ENCODE results near the gene PPP1R9B. TPM values are rescaled to one million over a fixed set of nuclear protein-coding genes. Genes with fewer than 3 reads are reported as not detected.

PPP1R9B gene
- total RNA-seq, 4 donors from 2014 or later = 24.9 to 35.9 (median 28.2) TPM

GRCh38 chr17:50170662-50171370 lies 20.3 kb upstream of the PPP1R9B start:
- TF ChIP-seq CTCF (IDR thresholded peaks at IDR 0.05) = no peak
- TF ChIP-seq POLR2A (IDR thresholded peaks at IDR 0.05) = no peak
- Histone ChIP-seq H3K4me3 (no peak overlapping the region), H3K9me3 (no peaks in the 10 kb centered on the region), H3K4me1 (peaks cover 2 to 53% (median 7%) of the 10 kb centered on the region in 3 donors), H3K27me3 (peaks cover 0 to 5% (median 0%) of the 10 kb centered on the region in 4 donors), H3K36me3 (no peaks in the 10 kb centered on the region), H3K27ac (no peak overlapping the region)
- 62 to 84% methylated on average over 4 to 9 of the region's 10 CpGs for WGBS, 2 donors
- no peak for DNase-seq
- intact Hi-C loops (cut with DNase I) = no loop called here

DNA sequence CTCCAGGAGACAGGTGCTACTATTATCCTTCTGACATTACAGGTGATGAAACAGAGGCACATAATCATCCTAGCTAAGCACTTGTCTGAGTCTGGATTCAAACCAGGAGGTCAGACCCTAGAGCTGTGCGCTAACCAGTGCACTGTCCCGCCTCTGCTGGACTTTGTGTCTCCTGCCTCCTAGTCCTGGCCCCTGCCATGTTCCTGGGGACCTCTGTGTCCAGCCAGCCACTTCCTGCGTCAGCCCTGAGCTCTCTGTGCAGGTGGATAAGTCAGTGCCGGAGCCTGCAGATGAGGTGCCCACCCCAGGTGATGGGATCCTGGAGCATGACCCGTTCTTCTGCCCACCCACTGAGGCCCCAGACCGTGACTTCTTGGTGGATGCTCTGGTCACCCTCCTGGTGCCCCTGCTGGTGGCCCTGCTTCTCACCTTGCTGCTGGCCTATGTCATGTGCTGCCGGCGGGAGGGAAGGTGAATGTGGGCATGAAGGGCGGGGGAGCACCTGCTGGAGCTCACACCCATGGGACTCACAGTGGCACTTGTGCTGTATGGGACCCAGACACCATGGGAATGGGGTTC lies 19.5 kb upstream of the PPP1R9B start:
- H3K4me3 ChIP-seq = no peak overlapping the region
- intact Hi-C loops (cut with DNase I) = no loop called here
- WGBS, 2 donors = 93 to 100% methylated on average over 2 to 3 of the region's 9 CpGs
- H3K9me3 ChIP-seq = no peaks in the 10 kb centered on the region
- TF ChIP-seq POLR2A (IDR thresholded peaks at IDR 0.05) (no peak), CTCF (IDR thresholded peaks at IDR 0.05) (no peak)
- no peak for DNase-seq
- H3K27ac ChIP-seq = no peak overlapping the region
- H3K27me3 ChIP-seq = peaks cover 0 to 5% (median 0%) of the 10 kb centered on the region in 4 donors
- peaks cover 2 to 50% (median 7%) of the 10 kb centered on the region in 3 donors for H3K4me1 ChIP-seq
- H3K36me3 ChIP-seq = no peaks in the 10 kb centered on the region

DNA sequence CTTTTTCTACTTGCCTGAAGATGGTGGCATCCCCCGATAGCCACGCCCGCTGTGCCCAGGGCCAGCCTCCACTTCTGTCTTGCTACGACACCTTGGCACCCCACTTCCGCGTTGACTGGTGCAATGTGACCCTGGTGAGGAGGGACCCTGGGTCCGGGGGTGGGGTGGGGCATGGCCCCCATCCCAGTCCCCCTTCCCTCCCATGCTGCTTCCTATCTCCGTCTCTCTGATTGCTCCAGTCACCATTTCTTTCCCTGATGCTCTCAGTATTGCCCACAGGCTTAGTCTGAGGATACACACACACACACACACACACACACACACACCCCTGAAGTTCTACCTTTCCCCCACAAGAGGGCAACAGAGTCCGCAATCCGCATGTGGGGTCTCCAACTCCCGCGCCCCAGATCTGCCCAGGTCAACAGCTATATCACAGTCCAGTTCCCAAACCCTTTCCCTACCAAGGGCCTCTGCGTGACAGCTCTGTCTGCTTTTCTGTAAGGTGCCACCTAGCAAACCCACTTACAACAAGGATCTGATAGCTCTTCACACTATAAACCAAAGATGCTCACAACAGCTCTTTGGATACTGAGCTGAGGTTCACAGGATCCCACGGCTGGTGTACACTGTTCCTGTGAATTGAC lies 18.8 kb upstream of the PPP1R9B start:
- intact Hi-C loops (cut with DNase I) = no loop called here
- peak; percentile 77 to 94 (median 85) for TF ChIP-seq CTCF (IDR thresholded peaks at IDR 0.05)
- no peak for TF ChIP-seq POLR2A (IDR thresholded peaks at IDR 0.05)
- Histone ChIP-seq H3K4me3 (no peak overlapping the region), H3K27me3 (peaks cover 0 to 5% (median 0%) of the 10 kb centered on the region in 4 donors), H3K27ac (peak overlapping the region in 1 of 4 donors; percentile 39), H3K9me3 (no peaks in the 10 kb centered on the region), H3K4me1 (peaks cover 2 to 50% (median 7%) of the 10 kb centered on the region in 3 donors), H3K36me3 (no peaks in the 10 kb centered on the region)
- 21 to 32% methylated on average over 11 to 14 of the region's 14 CpGs for WGBS, 2 donors
- DNase-seq = no peak

GRCh38 chr17:50168319-50168718 lies 17.8 kb upstream of the PPP1R9B start:
- WGBS, 2 donors = 75 to 87% methylated on average over 7 to 8 of the region's 13 CpGs
- no peak for TF ChIP-seq POLR2A (IDR thresholded peaks at IDR 0.05)
- TF ChIP-seq CTCF (IDR thresholded peaks at IDR 0.05) = no peak
- intact Hi-C loops (cut with DNase I) = no loop called here
- no peak overlapping the region for H3K4me3 ChIP-seq
- H3K27me3 ChIP-seq = peaks cover 0 to 5% (median 0%) of the 10 kb centered on the region in 4 donors
- peaks cover 2 to 42% (median 4%) of the 10 kb centered on the region in 3 donors for H3K4me1 ChIP-seq
- DNase-seq = no peak
- no peaks in the 10 kb centered on the region for H3K9me3 ChIP-seq
- H3K27ac ChIP-seq = no peak overlapping the region
- no peaks in the 10 kb centered on the region for H3K36me3 ChIP-seq

- H3K9me3 ChIP-seq = no peaks in the 10 kb centered on the region
- H3K27ac ChIP-seq = no peak overlapping the region
- peaks cover 2 to 38% (median 4%) of the 10 kb centered on the region in 3 donors for H3K4me1 ChIP-seq
- peaks cover 0 to 5% (median 0%) of the 10 kb centered on the region in 4 donors for H3K27me3 ChIP-seq
- WGBS, 2 donors = 76 to 88% methylated on average over 7 to 14 of the region's 19 CpGs
- no peak overlapping the region for H3K4me3 ChIP-seq
- intact Hi-C loops (cut with DNase I) = no loop called here
- no peak for DNase-seq
- no peaks in the 10 kb centered on the region for H3K36me3 ChIP-seq
- no peak for TF ChIP-seq CTCF (IDR thresholded peaks at IDR 0.05)
- TF ChIP-seq POLR2A (IDR thresholded peaks at IDR 0.05) = no peak
These were observed 16.9 kb upstream of the PPP1R9B start for GRCh38 chr17:50167371-50167770.

Measured in esophagus squamous epithelium (tissue), 5 donors.